Cardiac muscle cell (in vitro differentiated cells and primary cell): Measurements from ENCODE around the gene WDR54. TPM values are rescaled to one million over a fixed set of nuclear protein-coding genes. Genes with fewer than 3 reads are reported as not detected.

Source experiments
- DNase-seq, 2 donors: peaks; one replicate each; pipeline versions ENCODE4 v3.0.0 to v3.0.0-alpha.2; 2010 to 2017; ENCODE audit warnings: low read depth in 1 of 2, low spot score in 1 of 2
- H3K27ac ChIP-seq: fragments of 200-600 bp; sonication (generic); 2 replicates; pipeline ENCODE4 v1.5.1; 2016
- H3K27me3 ChIP-seq: fragments of 200-600 bp; sonication (generic); 2 replicates; pipeline ENCODE4 v1.6.0; 2016; ENCODE audit warnings: control low read depth
- H3K36me3 ChIP-seq: fragments of 200-600 bp; sonication (generic); 2 replicates; pipeline ENCODE4 v1.5.1; 2016; ENCODE audit warnings: control low read depth
- H3K4me1 ChIP-seq: fragments of 200-600 bp; sonication (generic); 2 replicates; pipeline ENCODE4 v1.8.1; 2017; ENCODE audit warnings: low read depth, mild to moderate bottlenecking, mixed run types
- H3K4me3 ChIP-seq: fragments of 200-600 bp; sonication (generic); 2 replicates; pipeline ENCODE4 v1.5.1; 2016; ENCODE audit warnings: mild to moderate bottlenecking
- H3K9me3 ChIP-seq: fragments of 200-600 bp; sonication (generic); 2 replicates; pipeline ENCODE4 v1.5.1; 2017; ENCODE audit warnings: low read depth, mild to moderate bottlenecking, control low read depth
- CTCF ChIP-seq: IDR thresholded peaks from 2 replicates; pipeline ENCODE4 v1.5.1; 2012; ENCODE audit warnings: low read depth, mild to moderate bottlenecking, low read length
- polyA plus RNA-seq: library from polyadenylated mRNA; unstranded; fragments of >200 nt; fragmentation: Nextera tagmentation; extraction: Ambion mirVana; gene quantifications from 2 replicates; pipeline ENCODE4 v1.2.1, GENCODE V29; 2016
- total RNA-seq: library from RNA; depleted of rRNA; stranded (reverse); fragments of >200 nt; gene quantifications from 2 replicates; pipeline ENCODE4 v1.2.3, GENCODE V29; 2016

WDR54 gene
- total and polyA plus RNA-seq, 2 experiments from 2014 or later = 88.5 to 132 TPM

GRCh38 chr2:74424139-74424992 lies 2.8 kb downstream of the WDR54 start:
- no peaks in the 10 kb centered on the region for H3K9me3 ChIP-seq
- no peaks in the 10 kb centered on the region for H3K27me3 ChIP-seq
- H3K27ac ChIP-seq = peak overlapping the region; percentile 72
- TF ChIP-seq CTCF = no peak
- no peaks in the 10 kb centered on the region for H3K4me1 ChIP-seq
- no peak for DNase-seq
- peaks cover 21% of the 10 kb centered on the region for H3K36me3 ChIP-seq
- no peak overlapping the region for H3K4me3 ChIP-seq

- Histone ChIP-seq H3K27ac (peak overlapping the region; percentile 72), H3K4me3 (no peak overlapping the region), H3K4me1 (no peaks in the 10 kb centered on the region), H3K9me3 (no peaks in the 10 kb centered on the region), H3K27me3 (no peaks in the 10 kb centered on the region), H3K36me3 (peaks cover 27% of the 10 kb centered on the region)
- no peak for DNase-seq
- TF ChIP-seq CTCF = no peak
These were observed 3.5 kb downstream of the WDR54 start for GRCh38 chr2:74424995-74425406.

GRCh38 chr2:74425523-74425922 lies 4.0 kb downstream of the WDR54 start:
- TF ChIP-seq CTCF = no peak
- H3K27me3 ChIP-seq = no peaks in the 10 kb centered on the region
- no peak for DNase-seq
- no peaks in the 10 kb centered on the region for H3K9me3 ChIP-seq
- no peaks in the 10 kb centered on the region for H3K4me1 ChIP-seq
- H3K27ac ChIP-seq = peak overlapping the region; percentile 72
- H3K36me3 ChIP-seq = peaks cover 27% of the 10 kb centered on the region
- no peak overlapping the region for H3K4me3 ChIP-seq

- H3K36me3 ChIP-seq = peaks cover 27% of the 10 kb centered on the region
- no peak for TF ChIP-seq CTCF
- DNase-seq = no peak
These were observed 4.7 kb downstream of the WDR54 start for GRCh38 chr2:74426181-74426758.

GRCh38 chr2:74427551-74427950 lies 6.0 kb downstream of the WDR54 start:
- H3K4me3 ChIP-seq = no peak overlapping the region
- no peak for TF ChIP-seq CTCF
- H3K4me1 ChIP-seq = no peaks in the 10 kb centered on the region
- H3K27ac ChIP-seq = no peak overlapping the region
- H3K9me3 ChIP-seq = no peaks in the 10 kb centered on the region
- DNase-seq = no peak
- H3K27me3 ChIP-seq = no peaks in the 10 kb centered on the region
- peaks cover 38% of the 10 kb centered on the region for H3K36me3 ChIP-seq

More at GRCh38 chr2:74426181-74426758, 4.7 kb downstream of the WDR54 start:
- Histone ChIP-seq H3K27me3 (no peaks in the 10 kb centered on the region), H3K27ac (peak overlapping the region; percentile 72), H3K9me3 (no peaks in the 10 kb centered on the region), H3K4me3 (no peak overlapping the region), H3K4me1 (no peaks in the 10 kb centered on the region)
